T-helper 2 cell treated with Interferon-gamma antibody and Interleukin-4, amounts not matched to agents 5 μg/mL and 100 μg/mL, for 36 hours (primary cell): ENCODE data around the gene SLC41A1.
"Not testable (repeated sequence)": the region's sequence is repeated elsewhere in the genome, so short reads cannot be mapped to it uniquely, and the experiment has no call there.

Experiments used
- DNase-seq: peaks from one replicate; pipeline ENCODE4 v3.0.0; 2021; ENCODE audit warnings: low spot score
- H3K27ac Mint-ChIP-seq: one replicate; pipeline ENCODE4 v1.8.0; 2021; ENCODE audit warnings: mild to moderate bottlenecking, mixed read lengths
- H3K27me3 Mint-ChIP-seq: one replicate; pipeline ENCODE4 v1.8.0; 2021; ENCODE audit warnings: low read depth, mixed read lengths
- H3K36me3 Mint-ChIP-seq: one replicate; pipeline ENCODE4 v1.8.0; 2021; ENCODE audit warnings: low read depth, mixed read lengths
- H3K4me1 Mint-ChIP-seq: one replicate; pipeline ENCODE4 v1.8.0; 2021; ENCODE audit warnings: low read depth, mixed read lengths
- H3K4me3 Mint-ChIP-seq: one replicate; pipeline ENCODE4 v1.8.0; 2022; ENCODE audit warnings: mild to moderate bottlenecking, moderate library complexity, mixed read lengths
- H3K9me3 Mint-ChIP-seq: one replicate; pipeline ENCODE4 v1.8.0; 2021; ENCODE audit warnings: mixed read lengths

The SLC41A1 gene

GRCh38 chr1:205812878-205813754, at the start of gene SLC41A1:
TSS of gene SLC41A1 (minus strand) at chr1:205813198. CDS start at chr1:205810441, 2,757 bp downstream.
- Mint-ChIP-seq H3K4me3 (peak within 1 kb of the TSS; percentile 90), H3K27ac (peak within 1 kb of the TSS; percentile 75), H3K9me3 (no peaks in the 10 kb centered on the region), H3K27me3 (no peaks in the 10 kb centered on the region), H3K4me1 (peaks cover 38% of the 10 kb centered on the region), H3K36me3 (peaks cover 17% of the 10 kb centered on the region)
- DNase-seq = peak; percentile 86

GRCh38 chr1:205861540-205861939, 48.5 kb upstream of the SLC41A1 start:
- Mint-ChIP-seq H3K9me3 (peaks cover 4% of the 10 kb centered on the region), H3K4me3 (no peak overlapping the region), H3K27ac (no peak overlapping the region), H3K4me1 (peaks cover 8% of the 10 kb centered on the region), H3K36me3 (no peaks in the 10 kb centered on the region), H3K27me3 (peaks cover 30% of the 10 kb centered on the region)
- DNase-seq = no peak

- Mint-ChIP-seq H3K36me3 (no peaks in the 10 kb centered on the region), H3K27me3 (peaks cover 32% of the 10 kb centered on the region), H3K4me3 (peak overlapping the region; percentile 8), H3K4me1 (peaks cover 8% of the 10 kb centered on the region), H3K9me3 (peaks cover 11% of the 10 kb centered on the region), H3K27ac (no peak overlapping the region)
- DNase-seq = no peak
These were observed 45.4 kb upstream of the SLC41A1 start for GRCh38 chr1:205858141-205858961.

GRCh38 chr1:205857501-205857900, 44.5 kb upstream of the SLC41A1 start:
- DNase-seq, H3K4me3 Mint-ChIP-seq, H3K27ac Mint-ChIP-seq, H3K4me1 Mint-ChIP-seq, H3K36me3 Mint-ChIP-seq: not testable (repeated sequence)
- Mint-ChIP-seq H3K27me3 (peaks cover 26% of the 10 kb centered on the region), H3K9me3 (peaks cover 11% of the 10 kb centered on the region)

- Mint-ChIP-seq H3K27me3 (peaks cover 26% of the 10 kb centered on the region), H3K4me3 (no peak overlapping the region), H3K36me3 (no peaks in the 10 kb centered on the region), H3K9me3 (peaks cover 17% of the 10 kb centered on the region), H3K4me1 (peaks cover 8% of the 10 kb centered on the region), H3K27ac (no peak overlapping the region)
- DNase-seq = no peak
These were observed 43.4 kb upstream of the SLC41A1 start for GRCh38 chr1:205856433-205856832.

- H3K27me3 Mint-ChIP-seq = peaks cover 18% of the 10 kb centered on the region
- H3K36me3 Mint-ChIP-seq = no peaks in the 10 kb centered on the region
These were observed 40.0 kb upstream of the SLC41A1 start for GRCh38 chr1:205852969-205853368.

GRCh38 chr1:205851993-205852392, 39.0 kb upstream of the SLC41A1 start:
- Mint-ChIP-seq H3K36me3 (no peaks in the 10 kb centered on the region), H3K4me3 (no peak overlapping the region), H3K27ac (no peak overlapping the region), H3K27me3 (peaks cover 11% of the 10 kb centered on the region), H3K9me3 (peaks cover 12% of the 10 kb centered on the region), H3K4me1 (peaks cover 15% of the 10 kb centered on the region)
- no peak for DNase-seq

More at GRCh38 chr1:205852969-205853368, 40.0 kb upstream of the SLC41A1 start:
- H3K4me1 Mint-ChIP-seq = peaks cover 18% of the 10 kb centered on the region
- no peak overlapping the region for H3K27ac Mint-ChIP-seq
- DNase-seq = no peak
- H3K9me3 Mint-ChIP-seq = peaks cover 12% of the 10 kb centered on the region
- H3K4me3 Mint-ChIP-seq = no peak overlapping the region

GRCh38 chr1:205849619-205850355, 36.8 kb upstream of the SLC41A1 start, which contains the start of gene PM20D1:
TSS of gene PM20D1 (minus strand) at chr1:205850132. CDS start at chr1:205850072, 60 bp downstream.
- peak within 1 kb of the TSS; percentile 91 for H3K27ac Mint-ChIP-seq
- H3K4me1 Mint-ChIP-seq = peaks cover 15% of the 10 kb centered on the region
- peak within 1 kb of the TSS; percentile 90 for H3K4me3 Mint-ChIP-seq
- no peaks in the 10 kb centered on the region for H3K36me3 Mint-ChIP-seq
- H3K9me3 Mint-ChIP-seq = peaks cover 5% of the 10 kb centered on the region
- no peaks in the 10 kb centered on the region for H3K27me3 Mint-ChIP-seq
- DNase-seq = peak; percentile 87

- Mint-ChIP-seq H3K9me3 (no peaks in the 10 kb centered on the region), H3K27ac (no peak overlapping the region), H3K4me1 (peaks cover 2% of the 10 kb centered on the region), H3K36me3 (no peaks in the 10 kb centered on the region), H3K27me3 (no peaks in the 10 kb centered on the region), H3K4me3 (no peak overlapping the region)
- DNase-seq = no peak
These were observed 30.2 kb upstream of the SLC41A1 start for GRCh38 chr1:205843036-205843859.

GRCh38 chr1:205842229-205842628, 29.2 kb upstream of the SLC41A1 start:
- Mint-ChIP-seq H3K4me3 (no peak overlapping the region), H3K27me3 (no peaks in the 10 kb centered on the region), H3K4me1 (peaks cover 2% of the 10 kb centered on the region), H3K27ac (no peak overlapping the region), H3K9me3 (no peaks in the 10 kb centered on the region), H3K36me3 (no peaks in the 10 kb centered on the region)
- no peak for DNase-seq

- Mint-ChIP-seq H3K4me1 (peaks cover 2% of the 10 kb centered on the region), H3K27me3 (no peaks in the 10 kb centered on the region), H3K36me3 (no peaks in the 10 kb centered on the region), H3K27ac (no peak overlapping the region), H3K9me3 (no peaks in the 10 kb centered on the region), H3K4me3 (no peak overlapping the region)
- no peak for DNase-seq
These were observed 27.3 kb upstream of the SLC41A1 start for GRCh38 chr1:205840146-205840923.

GRCh38 chr1:205837382-205837970, 24.5 kb upstream of the SLC41A1 start:
- Mint-ChIP-seq H3K36me3 (no peaks in the 10 kb centered on the region), H3K4me3 (no peak overlapping the region), H3K4me1 (peaks cover 2% of the 10 kb centered on the region), H3K9me3 (no peaks in the 10 kb centered on the region), H3K27me3 (no peaks in the 10 kb centered on the region), H3K27ac (no peak overlapping the region)
- DNase-seq = no peak
